ENCODE data around the gene TSHZ2.

- TF ChIP-seq CTCF (IDR thresholded peaks at IDR 0.05) = no peak
- no peak for TF ChIP-seq POLR2A (IDR thresholded peaks at IDR 0.05)
Measured at GRCh38 chr20:53260168-53260567, 288.0 kb downstream of the TSHZ2 start.
